H9 (cell line): ENCODE measurements around the gene AP1B1. TPM values are rescaled to one million over a fixed set of nuclear protein-coding genes. Genes with fewer than 3 reads are reported as not detected.

Experiments
- DNase-seq: peaks from one replicate; pipeline ENCODE4 v3.0.0-alpha.2; 2017
- H2AFZ ChIP-seq: one replicate; pipeline ENCODE4 v1.6.1; 2013; ENCODE audit warnings: mild to moderate bottlenecking, low read length, control low read depth, moderate library complexity
- H2AK5ac ChIP-seq: 2 replicates; pipeline ENCODE4 v1.6.1; 2013; ENCODE audit warnings: low read length, control low read depth, mixed read lengths; ENCODE audit not compliant: insufficient read length
- H2BK120ac ChIP-seq: one replicate; pipeline ENCODE4 v1.6.1; 2013; ENCODE audit warnings: low read depth, mild to moderate bottlenecking, low read length, control low read depth, inconsistent platforms; ENCODE audit not compliant: poor library complexity, severe bottlenecking
- H2BK12ac ChIP-seq: 2 replicates; pipeline ENCODE4 v1.6.1; 2013; ENCODE audit warnings: low read length, control low read depth, mixed read lengths, low read depth; ENCODE audit not compliant: insufficient read length
- H2BK15ac ChIP-seq: 2 replicates; pipeline ENCODE4 v1.6.1; 2013; ENCODE audit warnings: low read depth, low read length, control low read depth
- H2BK20ac ChIP-seq: one replicate; pipeline ENCODE4 v1.6.1; 2013; ENCODE audit warnings: low read depth, mild to moderate bottlenecking, low read length, control low read depth, inconsistent platforms; ENCODE audit not compliant: poor library complexity, severe bottlenecking
- H2BK5ac ChIP-seq: 2 replicates; pipeline ENCODE4 v1.6.1; 2013; ENCODE audit warnings: low read length, control low read depth, mixed read lengths; ENCODE audit not compliant: insufficient read length
- H3K14ac ChIP-seq: 2 replicates; pipeline ENCODE4 v1.6.1; 2013; ENCODE audit warnings: low read length, control low read depth; ENCODE audit not compliant: insufficient read depth
- H3K18ac ChIP-seq: 2 replicates; pipeline ENCODE4 v1.6.1; 2013; ENCODE audit warnings: low read depth, mild to moderate bottlenecking, mixed read lengths, low read length, control low read depth; ENCODE audit not compliant: insufficient read length
- H3K23ac ChIP-seq: 2 replicates; pipeline ENCODE4 v1.6.1; 2013; ENCODE audit warnings: low read length, control low read depth, mixed read lengths, low read depth; ENCODE audit not compliant: insufficient read length
- H3K23me2 ChIP-seq: 2 replicates; pipeline ENCODE4 v1.6.1; 2013; ENCODE audit warnings: low read depth, mild to moderate bottlenecking, mixed read lengths, low read length, control low read depth; ENCODE audit not compliant: insufficient read length, poor library complexity, severe bottlenecking
- H3K27ac ChIP-seq: 2 replicates; pipeline ENCODE4 v1.5.1; 2013; ENCODE audit warnings: low read length, control low read depth, mixed read lengths, low read depth; ENCODE audit not compliant: insufficient read length
- H3K27me3 ChIP-seq: 2 replicates; pipeline ENCODE4 v1.6.1; 2013; ENCODE audit warnings: low read length, control low read depth, inconsistent platforms; ENCODE audit not compliant: insufficient read depth
- H3K4ac ChIP-seq: 2 replicates; pipeline ENCODE4 v1.6.1; 2013; ENCODE audit warnings: low read depth, mild to moderate bottlenecking, control low read depth, inconsistent platforms, low read length, moderate library complexity
- H3K4me1 ChIP-seq: 2 replicates; pipeline ENCODE4 v1.6.1; 2013; ENCODE audit warnings: low read length, control low read depth, inconsistent platforms; ENCODE audit not compliant: insufficient read depth
- H3K4me2 ChIP-seq: 2 replicates; pipeline ENCODE4 v1.6.1; 2013; ENCODE audit warnings: low read length, control low read depth, mixed read lengths; ENCODE audit not compliant: insufficient read length, insufficient read depth
- H3K56ac ChIP-seq: 2 replicates; pipeline ENCODE4 v1.6.1; 2013; ENCODE audit warnings: low read depth, mild to moderate bottlenecking, mixed read lengths, low read length, control low read depth; ENCODE audit not compliant: insufficient read length
- H3K79me1 ChIP-seq: 2 replicates; pipeline ENCODE4 v1.6.1; 2013; ENCODE audit warnings: low read depth, mild to moderate bottlenecking, moderate library complexity, low read length, control low read depth, inconsistent platforms; ENCODE audit not compliant: insufficient read depth, poor library complexity, severe bottlenecking
- H3K79me2 ChIP-seq: 2 replicates; pipeline ENCODE4 v1.6.1; 2013; ENCODE audit warnings: low read length, control low read depth, inconsistent platforms; ENCODE audit not compliant: insufficient read depth
- H3K9ac ChIP-seq: 2 replicates; pipeline ENCODE4 v1.6.1; 2013; ENCODE audit warnings: low read length, control low read depth, mixed read lengths; ENCODE audit not compliant: insufficient read length; ENCODE audit errors: extremely low read depth
- H3K9me3 ChIP-seq: one replicate; pipeline ENCODE4 v1.6.1; 2013; ENCODE audit warnings: low read depth, low read length, inconsistent platforms; ENCODE audit not compliant: control insufficient read depth
- H3T11ph ChIP-seq: one replicate; pipeline ENCODE4 v1.6.1; 2013; ENCODE audit warnings: mild to moderate bottlenecking, low read length, control low read depth, inconsistent platforms
- H4K20me1 ChIP-seq: one replicate; pipeline ENCODE4 v1.6.1; 2013; ENCODE audit not compliant: control insufficient read depth, insufficient read length, insufficient read depth
- H4K5ac ChIP-seq: 2 replicates; pipeline ENCODE4 v1.6.1; 2013; ENCODE audit warnings: low read depth, mild to moderate bottlenecking, mixed read lengths, low read length, control low read depth; ENCODE audit not compliant: insufficient read length
- H4K8ac ChIP-seq: replicated peaks from 2 replicates; pipeline ENCODE4 v1.6.1; 2013; ENCODE audit warnings: low read length, control low read depth, mixed read lengths, low read depth; ENCODE audit not compliant: insufficient read length
- H4K91ac ChIP-seq: 2 replicates; pipeline ENCODE4 v1.6.1; 2013; ENCODE audit warnings: low read depth, mild to moderate bottlenecking, moderate library complexity, mixed read lengths, low read length, control low read depth; ENCODE audit not compliant: insufficient read length
- H3K27ac Mint-ChIP-seq, 3 experiments: 2 replicates in 2 of 3; 3 replicates in 1 of 3; pipeline ENCODE4 v1.8.0; 2020 to 2021; ENCODE audit warnings: mixed read lengths in 3 of 3, mild to moderate bottlenecking in 1 of 3, moderate library complexity in 1 of 3
- H3K27me3 Mint-ChIP-seq: 2 replicates; pipeline ENCODE4 v1.8.0; 2021; ENCODE audit warnings: low read depth, mild to moderate bottlenecking, moderate library complexity, mixed read lengths
- H3K36me3 Mint-ChIP-seq, 3 experiments: 2 replicates in 2 of 3; 3 replicates in 1 of 3; pipeline ENCODE4 v1.8.0; 2020 to 2021; ENCODE audit warnings: low read depth in 3 of 3, mixed read lengths in 3 of 3; ENCODE audit not compliant: insufficient read depth in 1 of 3
- H3K4me1 Mint-ChIP-seq, 2 experiments: 2 replicates each; pipeline ENCODE4 v1.8.0; 2020; ENCODE audit warnings: mixed read lengths in 2 of 2
- H3K4me3 Mint-ChIP-seq, 2 experiments: 2 replicates in 1 of 2; 3 replicates in 1 of 2; pipeline ENCODE4 v1.8.0; 2020 to 2021; ENCODE audit warnings: mild to moderate bottlenecking in 2 of 2, mixed read lengths in 2 of 2, moderate library complexity in 1 of 2
- H3K9me3 Mint-ChIP-seq, 2 experiments: 2 replicates in 1 of 2; 3 replicates in 1 of 2; pipeline ENCODE4 v1.8.0; 2020; ENCODE audit warnings: mild to moderate bottlenecking in 2 of 2, mixed read lengths in 2 of 2, moderate library complexity in 1 of 2
- WGBS: extraction: QIAGEN DNeasy Blood & Tissue Kit; methylation state at CpG from one replicate; pipeline ENCODE4 v1.1.7; 2013; ENCODE audit warnings: missing lambda C conversion rate, low lambda C conversion rate, mixed read lengths; ENCODE audit not compliant: insufficient read length; ENCODE audit errors: extremely low coverage; 5-methylcytosine and 5-hydroxymethylcytosine counted together
- total RNA-seq: library from RNA; stranded (reverse); gene quantifications from 2 replicates; pipeline ENCODE4 v1.2.1, GENCODE V29; 2021
- TF ChIP-seq, protein P1 (sequence below): fragments of 200-600 bp; sonication (generic); conservative IDR thresholded peaks from 3 replicates; pipeline ENCODE4 v1.8.0; 2021; ENCODE audit warnings: antibody characterized with exemption, mild to moderate bottlenecking

Gene AP1B1
- total RNA-seq, 1 experiment from 2014 or later = 64.0 TPM

DNA sequence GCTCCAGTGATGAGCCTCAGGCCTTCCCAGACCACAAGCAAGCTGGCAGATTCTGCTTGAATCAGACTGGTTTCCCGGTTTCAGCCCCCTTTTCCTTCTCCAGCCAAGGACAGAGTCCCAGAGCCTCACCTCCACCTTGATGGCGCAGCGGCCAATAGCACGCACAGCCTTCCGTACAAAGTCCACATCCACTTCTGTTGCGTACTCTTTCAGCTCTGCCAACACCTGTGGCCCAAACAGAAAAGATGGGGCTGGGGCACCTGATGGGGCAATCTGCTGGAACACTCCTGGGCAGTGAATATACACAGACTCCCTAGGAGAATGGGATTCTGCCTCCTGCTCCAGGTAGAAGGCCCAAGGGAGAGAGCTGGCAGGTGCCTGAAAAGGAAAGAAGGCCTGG, 37.3 kb downstream of the AP1B1 start:
- no peak overlapping the region for H2BK15ac ChIP-seq
- H3K18ac ChIP-seq = no peak overlapping the region
- Mint-ChIP-seq H3K27ac (no peak overlapping the region; a peak in 1 of 7 replicates), H3K4me1 (no peaks in the 10 kb centered on the region), H3K27me3 (no peaks in the 10 kb centered on the region), H3K36me3 (peaks cover 18 to 97% (median 63%) of the 10 kb centered on the region in 3 experiments), H3K9me3 (no peaks in the 10 kb centered on the region), H3K4me3 (no peak overlapping the region)
- no peak overlapping the region for H4K8ac ChIP-seq
- no peak overlapping the region for H4K91ac ChIP-seq
- no peak overlapping the region for H3K4ac ChIP-seq
- H3K4me1 ChIP-seq = no peaks in the 10 kb centered on the region
- H3K4me2 ChIP-seq = no peak overlapping the region
- TF ChIP-seq, protein P1, sequence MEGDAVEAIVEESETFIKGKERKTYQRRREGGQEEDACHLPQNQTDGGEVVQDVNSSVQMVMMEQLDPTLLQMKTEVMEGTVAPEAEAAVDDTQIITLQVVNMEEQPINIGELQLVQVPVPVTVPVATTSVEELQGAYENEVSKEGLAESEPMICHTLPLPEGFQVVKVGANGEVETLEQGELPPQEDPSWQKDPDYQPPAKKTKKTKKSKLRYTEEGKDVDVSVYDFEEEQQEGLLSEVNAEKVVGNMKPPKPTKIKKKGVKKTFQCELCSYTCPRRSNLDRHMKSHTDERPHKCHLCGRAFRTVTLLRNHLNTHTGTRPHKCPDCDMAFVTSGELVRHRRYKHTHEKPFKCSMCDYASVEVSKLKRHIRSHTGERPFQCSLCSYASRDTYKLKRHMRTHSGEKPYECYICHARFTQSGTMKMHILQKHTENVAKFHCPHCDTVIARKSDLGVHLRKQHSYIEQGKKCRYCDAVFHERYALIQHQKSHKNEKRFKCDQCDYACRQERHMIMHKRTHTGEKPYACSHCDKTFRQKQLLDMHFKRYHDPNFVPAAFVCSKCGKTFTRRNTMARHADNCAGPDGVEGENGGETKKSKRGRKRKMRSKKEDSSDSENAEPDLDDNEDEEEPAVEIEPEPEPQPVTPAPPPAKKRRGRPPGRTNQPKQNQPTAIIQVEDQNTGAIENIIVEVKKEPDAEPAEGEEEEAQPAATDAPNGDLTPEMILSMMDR = no peak
- H3K23me2 ChIP-seq = no peaks in the 10 kb centered on the region
- H3K79me2 ChIP-seq = no peaks in the 10 kb centered on the region
- no peak overlapping the region for H2AK5ac ChIP-seq
- no peaks in the 10 kb centered on the region for H3K27me3 ChIP-seq
- no peak overlapping the region for H2BK20ac ChIP-seq
- H2BK120ac ChIP-seq = no peak overlapping the region
- H3K79me1 ChIP-seq = no peaks in the 10 kb centered on the region
- no peak overlapping the region for H3T11ph ChIP-seq
- H3K23ac ChIP-seq = no peak overlapping the region
- no peak overlapping the region for H3K27ac ChIP-seq
- H2BK5ac ChIP-seq = no peak overlapping the region
- no CpG with 5 or more reads among the region's 6 CpGs for WGBS
- no peak overlapping the region for H2BK12ac ChIP-seq
- H4K20me1 ChIP-seq = no peaks in the 10 kb centered on the region
- no peaks in the 10 kb centered on the region for H3K9me3 ChIP-seq
- no peak overlapping the region for H3K14ac ChIP-seq
- H4K5ac ChIP-seq = no peak overlapping the region
- no peak overlapping the region for H2AFZ ChIP-seq
- H3K56ac ChIP-seq = no peak overlapping the region
- no peak for DNase-seq
- no peak overlapping the region for H3K9ac ChIP-seq
